A549 (cell line): Measurements from ENCODE around the gene TMEM151A.
A peak's percentile ranks its signal among the peaks of the same experiment; 100 is the strongest.

Experiments
- BHLHE40 ChIP-seq: IDR thresholded peaks from 2 replicates; pipeline ENCODE4 v1.6.1; 2012; ENCODE audit warnings: low read depth, low read length, inconsistent platforms
- ELK1 ChIP-seq: fragments of 150-350 bp; IDR thresholded peaks from 2 replicates; pipeline ENCODE4 v1.6.1; 2014; ENCODE audit warnings: low read depth, mild to moderate bottlenecking, low read length
- ESRRA ChIP-seq: fragments of 150-350 bp; IDR thresholded peaks from 2 replicates; pipeline ENCODE4 v1.6.1; 2014; ENCODE audit warnings: mild to moderate bottlenecking, low read length, borderline replicate concordance
- HDAC2 ChIP-seq: fragments of 200-600 bp; sonication (generic); IDR thresholded peaks from 2 replicates; pipeline ENCODE4 v1.6.1; 2016
- JUNB ChIP-seq: fragments of >200 bp; sonication (Bioruptor Twin); formaldehyde crosslinking; IDR thresholded peaks from 2 replicates; pipeline ENCODE4 v1.6.1; 2016
- MAX ChIP-seq: IDR thresholded peaks from 2 replicates; pipeline ENCODE4 v1.6.1; 2012
- POLR2A ChIP-seq: IDR thresholded peaks from 2 replicates; pipeline ENCODE4 v1.6.1; 2012; ENCODE audit warnings: mild to moderate bottlenecking, low read length
- RAD21 ChIP-seq, 2 experiments: fragments of >200 bp in 1 of 2; sonication (Bioruptor Twin) in 1 of 2; formaldehyde crosslinking in 1 of 2; IDR thresholded peaks in 1 of 2; conservative IDR thresholded peaks in 1 of 2; 2 replicates in 1 of 2; 3 replicates in 1 of 2; pipeline ENCODE4 v1.6.1; 2012 to 2018; ENCODE audit warnings: inconsistent platforms in 1 of 2
- TF ChIP-seq, protein P1 (sequence below): fragments of >200 bp; sonication (Bioruptor Twin); formaldehyde crosslinking; IDR thresholded peaks from 3 replicates; pipeline ENCODE4 v1.5.1; 2016

- TF ChIP-seq, protein P1, sequence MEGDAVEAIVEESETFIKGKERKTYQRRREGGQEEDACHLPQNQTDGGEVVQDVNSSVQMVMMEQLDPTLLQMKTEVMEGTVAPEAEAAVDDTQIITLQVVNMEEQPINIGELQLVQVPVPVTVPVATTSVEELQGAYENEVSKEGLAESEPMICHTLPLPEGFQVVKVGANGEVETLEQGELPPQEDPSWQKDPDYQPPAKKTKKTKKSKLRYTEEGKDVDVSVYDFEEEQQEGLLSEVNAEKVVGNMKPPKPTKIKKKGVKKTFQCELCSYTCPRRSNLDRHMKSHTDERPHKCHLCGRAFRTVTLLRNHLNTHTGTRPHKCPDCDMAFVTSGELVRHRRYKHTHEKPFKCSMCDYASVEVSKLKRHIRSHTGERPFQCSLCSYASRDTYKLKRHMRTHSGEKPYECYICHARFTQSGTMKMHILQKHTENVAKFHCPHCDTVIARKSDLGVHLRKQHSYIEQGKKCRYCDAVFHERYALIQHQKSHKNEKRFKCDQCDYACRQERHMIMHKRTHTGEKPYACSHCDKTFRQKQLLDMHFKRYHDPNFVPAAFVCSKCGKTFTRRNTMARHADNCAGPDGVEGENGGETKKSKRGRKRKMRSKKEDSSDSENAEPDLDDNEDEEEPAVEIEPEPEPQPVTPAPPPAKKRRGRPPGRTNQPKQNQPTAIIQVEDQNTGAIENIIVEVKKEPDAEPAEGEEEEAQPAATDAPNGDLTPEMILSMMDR, result peak; percentile 90
- TF ChIP-seq JUNB (no peak), BHLHE40 (no peak), POLR2A (no peak), RAD21 (conservative IDR thresholded peaks at IDR 0.05 in 1 of 2, IDR thresholded peaks at IDR 0.05 in 1 of 2) (peak; percentile 51 to 53), ESRRA (no peak), MAX (peak; percentile 63), ELK1 (no peak), HDAC2 (no peak)
Measured at GRCh38 chr11:66282468-66283455, 8.9 kb upstream of the TMEM151A start.
